Testis (tissue), 2 donors: ENCODE results near the gene KARS1.

Experiments used
- POLR2A ChIP-seq: fragments of 450-650 bp; IDR thresholded peaks from one replicate; pipeline ENCODE4 v1.6.1; 2017; ENCODE audit warnings: antibody characterized with exemption, mild to moderate bottlenecking, moderate library complexity
- TF ChIP-seq, protein P1 (sequence below), 3 experiments: fragments of 450-650 bp in 2 of 3; fragments of 200-600 bp in 1 of 3; sonication (generic) in 1 of 3; IDR thresholded peaks; one replicate each; pipeline ENCODE4 v1.5.1; 2016 to 2019; ENCODE audit warnings: antibody characterized with exemption in 3 of 3, mild to moderate bottlenecking in 2 of 3, moderate library complexity in 1 of 3

DNA sequence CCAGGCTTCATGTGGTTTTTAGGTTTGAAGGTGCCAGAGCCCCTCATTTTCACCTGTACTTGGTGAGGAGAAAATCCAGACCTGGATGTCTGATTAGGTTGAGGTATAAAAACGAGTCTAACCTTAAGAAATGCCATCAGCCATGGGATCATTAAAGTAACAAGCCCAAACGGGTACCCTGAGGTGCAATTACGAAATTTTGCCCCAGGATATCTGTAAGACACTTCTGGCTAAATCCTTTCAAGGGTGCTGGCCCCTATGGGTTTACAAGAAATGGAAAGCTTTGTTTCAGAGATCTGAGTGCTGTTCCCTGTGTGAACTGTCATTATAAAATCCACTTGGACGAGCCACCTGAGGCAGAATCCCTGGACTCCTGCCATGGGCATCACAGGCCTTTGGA lies 44.2 kb downstream of the KARS1 start:
- TF ChIP-seq, protein P1, sequence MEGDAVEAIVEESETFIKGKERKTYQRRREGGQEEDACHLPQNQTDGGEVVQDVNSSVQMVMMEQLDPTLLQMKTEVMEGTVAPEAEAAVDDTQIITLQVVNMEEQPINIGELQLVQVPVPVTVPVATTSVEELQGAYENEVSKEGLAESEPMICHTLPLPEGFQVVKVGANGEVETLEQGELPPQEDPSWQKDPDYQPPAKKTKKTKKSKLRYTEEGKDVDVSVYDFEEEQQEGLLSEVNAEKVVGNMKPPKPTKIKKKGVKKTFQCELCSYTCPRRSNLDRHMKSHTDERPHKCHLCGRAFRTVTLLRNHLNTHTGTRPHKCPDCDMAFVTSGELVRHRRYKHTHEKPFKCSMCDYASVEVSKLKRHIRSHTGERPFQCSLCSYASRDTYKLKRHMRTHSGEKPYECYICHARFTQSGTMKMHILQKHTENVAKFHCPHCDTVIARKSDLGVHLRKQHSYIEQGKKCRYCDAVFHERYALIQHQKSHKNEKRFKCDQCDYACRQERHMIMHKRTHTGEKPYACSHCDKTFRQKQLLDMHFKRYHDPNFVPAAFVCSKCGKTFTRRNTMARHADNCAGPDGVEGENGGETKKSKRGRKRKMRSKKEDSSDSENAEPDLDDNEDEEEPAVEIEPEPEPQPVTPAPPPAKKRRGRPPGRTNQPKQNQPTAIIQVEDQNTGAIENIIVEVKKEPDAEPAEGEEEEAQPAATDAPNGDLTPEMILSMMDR (IDR thresholded peaks at IDR 0.05) = no peak
- no peak for TF ChIP-seq POLR2A
